Measurements from ENCODE around the gene CNPY1. TPM values are rescaled to one million over a fixed set of nuclear protein-coding genes. Genes with fewer than 3 reads are reported as not detected.

CNPY1 gene
- total and polyA plus RNA-seq, 9 of the 15 experiments (the other 6 are each of a cell fraction or from before 2014, with no cell fraction given), result not detected

GRCh38 chr7:155505422-155505793 lies 41.0 kb downstream of the CNPY1 start:
- TF ChIP-seq THRA (IDR thresholded peaks at IDR 0.05) (no peak), CBX2 (IDR thresholded peaks at IDR 0.05; ENCODE audit: insufficient read depth, low read length, poor library complexity, severe bottlenecking) (peak; percentile 19), PREB (CRISPR knock-in tag; IDR thresholded peaks at IDR 0.05) (no peak), BCOR (IDR thresholded peaks at IDR 0.05) (no peak), CLOCK (CRISPR knock-in tag; IDR thresholded peaks at IDR 0.05; ENCODE audit: borderline replicate concordance) (no peak)
- intact Hi-C loops (cut with micrococcal nuclease), result no loop called here
- ChIA-PET POLR2A (interaction anchor here (0.7 kb wide), 1 partner anchor 725 kb away, joined by 3 read pairs; no protein-coding TSS in a partner anchor), CTCF (ENCODE audit: low intra/inter-chr PET ratio) (no interaction called here)
- H2AFZ ChIP-seq (ENCODE audit: low read depth, low read length), result no peak overlapping the region
- H3K4me3 ChIP-seq, result no peak overlapping the region
- no peak overlapping the region for H3K27ac ChIP-seq (ENCODE audit: extremely low read depth, low read depth, low read length)
- H3K9me3 ChIP-seq (replicated peaks; ENCODE audit: control insufficient read depth, insufficient read depth, low read depth, low read length), result no peaks in the 10 kb centered on the region
- 0% methylated on average over 3 of the region's 3 CpGs for WGBS (ENCODE audit: insufficient coverage, low coverage, missing lambda C conversion rate)
- in situ Hi-C loops (cut with MboI), result no loop called here
- ATAC-seq (no peak), FAIRE-seq (no peak), DNase-seq (ENCODE audit: extremely low read depth in 1 of 4, low spot score in 3 of 4) (no peak)
- 0 out of 2 replicates have a peak, but pooled peaks cover 3% of the 10 kb centered on the region for H4K20me1 ChIP-seq (replicated peaks; ENCODE audit: control insufficient read depth, insufficient read depth, low read length)
- H3K79me2 ChIP-seq (ENCODE audit: control insufficient read depth, insufficient read depth, low read length), result no peaks in the 10 kb centered on the region
- peaks cover 0 to 7% of the 10 kb centered on the region in 2 experiments; a peak in 1 of 5 replicates for H3K4me1 ChIP-seq (replicated peaks in 1 of 2; ENCODE audit: control insufficient read depth in 2 of 2, insufficient read depth in 2 of 2, low read length in 2 of 2)
- no peaks in the 10 kb centered on the region for H3K36me3 ChIP-seq (ENCODE audit: control insufficient read depth, insufficient read depth, low read length)
- no peak overlapping the region for H3K9ac ChIP-seq (ENCODE audit: insufficient read depth in 1 of 2, low read depth in 2 of 2, low read length in 2 of 2)
- H3K27me3 ChIP-seq (ENCODE audit: control insufficient read depth in 2 of 2, insufficient read depth in 2 of 2, low read length in 2 of 2), result peaks cover 35 to 43% of the 10 kb centered on the region in 2 experiments
- no peaks in the 10 kb centered on the region for H3K9me1 ChIP-seq (ENCODE audit: control insufficient read depth, insufficient read depth, low read length)
- no peak overlapping the region for H3K4me2 ChIP-seq (ENCODE audit: insufficient read depth, low read length)
- BruUV-seq (replicated peaks), result no TSS peak

Data from K562 (cell line).